ENCODE measurements around the gene NOVA1. TPM values are rescaled to one million over a fixed set of nuclear protein-coding genes. Genes with fewer than 3 reads are reported as not detected.

Gene NOVA1
- total RNA-seq, 3 donors from 2014 or later (not counting 1 experiment from before 2014, with no cell fraction given) = not detected

DNA sequence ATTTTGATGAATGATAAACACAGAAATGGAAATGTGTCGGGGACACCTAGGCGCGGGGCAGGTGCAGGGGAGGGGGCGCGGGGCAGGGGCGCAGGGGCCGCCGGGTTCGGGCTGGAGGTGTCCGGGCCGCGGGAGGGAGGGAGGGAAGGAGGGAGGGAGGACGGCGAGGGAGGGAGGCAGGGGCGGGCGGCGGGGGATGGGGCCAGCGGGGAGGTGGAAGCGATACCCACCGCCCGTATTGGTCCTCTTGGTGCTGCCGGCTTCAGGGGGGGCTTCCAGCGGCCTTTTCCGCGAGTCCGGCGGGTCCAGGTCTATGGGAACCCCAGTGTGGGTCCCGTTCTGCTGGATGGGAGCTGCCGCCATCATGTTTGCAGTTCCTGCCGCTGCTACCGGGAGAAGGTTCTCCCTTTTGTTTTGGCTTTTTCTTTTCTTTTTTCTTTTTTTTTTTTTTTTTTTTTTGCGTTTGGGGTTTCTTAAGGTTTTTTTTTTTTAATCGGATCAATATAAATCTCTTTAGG lies 703 bp downstream of the NOVA1 start:
- ATAC-seq (no peak), DNase-seq (no peak)
- no peak overlapping the region for H3K4me3 Mint-ChIP-seq
- peaks cover 7% of the 10 kb centered on the region for H3K36me3 Mint-ChIP-seq
- no peak overlapping the region for H3K4me3 ChIP-seq (ENCODE audit: low read length)
- no peak overlapping the region for H3K27ac Mint-ChIP-seq
- no peaks in the 10 kb centered on the region for H3K4me1 ChIP-seq (ENCODE audit: control insufficient read depth, insufficient read depth, low read length)
- no peak overlapping the region for H3K27ac ChIP-seq (ENCODE audit: low read length)
- TF ChIP-seq, protein P1, sequence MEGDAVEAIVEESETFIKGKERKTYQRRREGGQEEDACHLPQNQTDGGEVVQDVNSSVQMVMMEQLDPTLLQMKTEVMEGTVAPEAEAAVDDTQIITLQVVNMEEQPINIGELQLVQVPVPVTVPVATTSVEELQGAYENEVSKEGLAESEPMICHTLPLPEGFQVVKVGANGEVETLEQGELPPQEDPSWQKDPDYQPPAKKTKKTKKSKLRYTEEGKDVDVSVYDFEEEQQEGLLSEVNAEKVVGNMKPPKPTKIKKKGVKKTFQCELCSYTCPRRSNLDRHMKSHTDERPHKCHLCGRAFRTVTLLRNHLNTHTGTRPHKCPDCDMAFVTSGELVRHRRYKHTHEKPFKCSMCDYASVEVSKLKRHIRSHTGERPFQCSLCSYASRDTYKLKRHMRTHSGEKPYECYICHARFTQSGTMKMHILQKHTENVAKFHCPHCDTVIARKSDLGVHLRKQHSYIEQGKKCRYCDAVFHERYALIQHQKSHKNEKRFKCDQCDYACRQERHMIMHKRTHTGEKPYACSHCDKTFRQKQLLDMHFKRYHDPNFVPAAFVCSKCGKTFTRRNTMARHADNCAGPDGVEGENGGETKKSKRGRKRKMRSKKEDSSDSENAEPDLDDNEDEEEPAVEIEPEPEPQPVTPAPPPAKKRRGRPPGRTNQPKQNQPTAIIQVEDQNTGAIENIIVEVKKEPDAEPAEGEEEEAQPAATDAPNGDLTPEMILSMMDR (IDR thresholded peaks at IDR 0.05) = no peak
- H3K9me3 Mint-ChIP-seq = peaks cover 0 to 2% of the 10 kb centered on the region in 2 donors
- peaks cover 16% of the 10 kb centered on the region for H3K27me3 ChIP-seq (ENCODE audit: control insufficient read depth, insufficient read depth, low read length)
- WGBS (ENCODE audit: insufficient coverage) = 2% methylated on average over 28 of the region's 33 CpGs
- H3K4me1 Mint-ChIP-seq = no peaks in the 10 kb centered on the region
- intact Hi-C loops (cut with micrococcal nuclease) = no loop called here
- no peaks in the 10 kb centered on the region for H3K36me3 ChIP-seq (ENCODE audit: control insufficient read depth, insufficient read depth, low read length)
- H3K27me3 Mint-ChIP-seq (ENCODE audit: low read depth in 2 of 2) = peaks cover 10 to 17% of the 10 kb centered on the region in 2 donors
- H3K9me3 ChIP-seq (ENCODE audit: control insufficient read depth, insufficient read depth, low read length) = peaks cover 9% of the 10 kb centered on the region

DNA sequence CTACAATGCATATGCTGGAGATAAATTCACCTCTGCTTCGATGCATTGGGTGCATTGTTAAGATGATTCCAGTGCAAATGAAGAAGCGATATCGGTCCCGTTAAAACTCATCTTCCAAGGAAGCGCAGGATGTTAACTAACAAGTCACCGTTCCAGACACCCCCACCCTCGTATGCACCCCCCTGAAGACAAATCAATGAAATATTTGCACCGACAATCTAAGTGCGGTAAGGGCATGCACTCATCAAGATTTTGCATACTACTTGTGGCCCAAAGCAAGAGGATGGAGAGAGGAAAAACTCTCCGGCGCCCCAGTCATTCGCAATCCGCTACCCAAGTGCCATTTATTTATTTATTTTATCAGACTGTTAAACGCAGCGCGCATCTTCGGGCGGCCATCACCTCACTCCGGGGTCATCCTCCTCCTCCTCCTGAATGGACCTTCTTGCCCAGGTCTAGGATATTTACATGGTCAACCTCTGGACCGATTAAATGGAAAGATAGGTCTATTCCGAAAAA lies 1.2 kb downstream of the NOVA1 start:
- Mint-ChIP-seq H3K9me3 (peaks cover 0 to 2% of the 10 kb centered on the region in 2 donors), H3K27me3 (ENCODE audit: low read depth in 2 of 2) (peaks cover 10 to 17% of the 10 kb centered on the region in 2 donors), H3K4me3 (no peak overlapping the region), H3K4me1 (no peaks in the 10 kb centered on the region), H3K36me3 (peaks cover 7% of the 10 kb centered on the region), H3K27ac (no peak overlapping the region)
- intact Hi-C loops (cut with micrococcal nuclease) = no loop called here
- no peak overlapping the region for H3K4me3 ChIP-seq (ENCODE audit: low read length)
- no peaks in the 10 kb centered on the region for H3K36me3 ChIP-seq (ENCODE audit: control insufficient read depth, insufficient read depth, low read length)
- peaks cover 9% of the 10 kb centered on the region for H3K9me3 ChIP-seq (ENCODE audit: control insufficient read depth, insufficient read depth, low read length)
- no peak for ATAC-seq
- 15% methylated on average over 21 of the region's 21 CpGs for WGBS (ENCODE audit: insufficient coverage)
- H3K27me3 ChIP-seq (ENCODE audit: control insufficient read depth, insufficient read depth, low read length) = peaks cover 16% of the 10 kb centered on the region
- no peak for DNase-seq
- no peak overlapping the region for H3K27ac ChIP-seq (ENCODE audit: low read length)
- no peaks in the 10 kb centered on the region for H3K4me1 ChIP-seq (ENCODE audit: control insufficient read depth, insufficient read depth, low read length)
- TF ChIP-seq, protein P1 (IDR thresholded peaks at IDR 0.05) = no peak

DNA sequence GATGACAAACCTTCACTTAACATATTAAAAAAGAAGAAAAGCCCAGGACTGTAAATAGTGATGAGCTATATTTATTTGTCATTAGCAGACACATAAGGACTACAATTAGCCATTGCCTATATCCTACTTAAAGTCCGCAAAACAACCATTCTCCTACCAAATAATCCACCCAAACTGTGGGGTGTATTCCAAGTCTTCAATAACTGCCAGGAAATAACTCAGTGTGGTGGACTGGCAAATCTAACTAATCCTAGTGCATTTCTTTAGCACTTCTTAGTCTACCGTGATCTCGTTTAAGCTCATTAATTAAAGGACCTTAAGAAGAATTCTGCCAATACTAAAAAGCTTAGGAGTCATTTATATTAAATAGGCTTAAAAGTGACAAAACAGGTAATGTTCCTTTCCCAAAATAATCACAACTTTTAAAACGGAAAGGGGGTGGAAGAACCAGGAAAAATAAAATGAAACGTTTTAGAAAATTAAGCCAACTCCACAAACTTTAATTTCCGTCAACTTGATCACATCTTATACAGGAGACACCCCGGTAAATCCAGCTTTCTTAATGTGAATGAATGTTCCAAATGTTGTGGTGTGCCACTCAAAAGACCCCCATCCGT lies 1.8 kb downstream of the NOVA1 start:
- 48% methylated on average over 4 of the region's 8 CpGs for WGBS (ENCODE audit: insufficient coverage)
- no peak for DNase-seq
- Histone ChIP-seq H3K9me3 (ENCODE audit: control insufficient read depth, insufficient read depth, low read length) (peaks cover 9% of the 10 kb centered on the region), H3K36me3 (ENCODE audit: control insufficient read depth, insufficient read depth, low read length) (no peaks in the 10 kb centered on the region), H3K27me3 (ENCODE audit: control insufficient read depth, insufficient read depth, low read length) (peaks cover 16% of the 10 kb centered on the region), H3K27ac (ENCODE audit: low read length) (no peak overlapping the region), H3K4me1 (ENCODE audit: control insufficient read depth, insufficient read depth, low read length) (no peaks in the 10 kb centered on the region), H3K4me3 (ENCODE audit: low read length) (no peak overlapping the region)
- TF ChIP-seq, protein P1 (IDR thresholded peaks at IDR 0.05) = no peak
- H3K4me1 Mint-ChIP-seq = no peaks in the 10 kb centered on the region
- H3K9me3 Mint-ChIP-seq = no peaks in the 10 kb centered on the region
- H3K36me3 Mint-ChIP-seq = peaks cover 7% of the 10 kb centered on the region
- H3K27ac Mint-ChIP-seq = no peak overlapping the region
- intact Hi-C loops (cut with micrococcal nuclease) = no loop called here
- H3K27me3 Mint-ChIP-seq (ENCODE audit: low read depth in 2 of 2) = peaks cover 10 to 17% of the 10 kb centered on the region in 2 donors
- ATAC-seq = no peak
- H3K4me3 Mint-ChIP-seq = no peak overlapping the region
